Iris pigment epithelial cell (primary cell): Measurements from ENCODE around the gene ZNF665.
"Not testable (repeated sequence)": the region's sequence is repeated elsewhere in the genome, so short reads cannot be mapped to it uniquely, and the experiment has no call there.

Experiments
- DNase-seq: peaks from one replicate; pipeline ENCODE4 v3.0.0-alpha.2; 2011; ENCODE audit warnings: low read depth

Gene ZNF665

GRCh38 chr19:53157626-53158025, 35.5 kb downstream of the ZNF665 start:
- DNase-seq: peak; percentile 22

GRCh38 chr19:53156850-53157249, 36.3 kb downstream of the ZNF665 start:
- no peak for DNase-seq

GRCh38 chr19:53147645-53148044, 45.5 kb downstream of the ZNF665 start:
- no peak for DNase-seq

GRCh38 chr19:53140351-53140750, 52.8 kb downstream of the ZNF665 start:
- DNase-seq: no peak

GRCh38 chr19:53136432-53136831, 56.7 kb downstream of the ZNF665 start:
- DNase-seq: no peak

GRCh38 chr19:53132141-53132991, 60.8 kb downstream of the ZNF665 start, which contains the start of gene ZNF415:
Gene ZNF415 (minus strand): TSS chr19:53132910. CDS start chr19:53122676, 10,234 bp downstream.
- peak; percentile 62 for DNase-seq

- no peak for DNase-seq
Observed at GRCh38 chr19:53131727-53132126, 61.4 kb downstream of the ZNF665 start.

- DNase-seq: no peak
Observed at GRCh38 chr19:53131085-53131590, 62.0 kb downstream of the ZNF665 start.

GRCh38 chr19:53130506-53130905, 62.7 kb downstream of the ZNF665 start:
- peak; percentile 17 for DNase-seq

- not testable (repeated sequence) for DNase-seq
Observed at GRCh38 chr19:53126733-53127526, 66.2 kb downstream of the ZNF665 start.

- no peak for DNase-seq
Observed at GRCh38 chr19:53123400-53123799, 69.8 kb downstream of the ZNF665 start.
